MCF 10A (cell line): ENCODE data around the gene RRAD. TPM values are rescaled to one million over a fixed set of nuclear protein-coding genes. Genes with fewer than 3 reads are reported as not detected.

Source experiments
- total RNA-seq: library from RNA; stranded (reverse); gene quantifications from 2 replicates; pipeline ENCODE4 v1.2.3, GENCODE V29; 2022

The RRAD gene
- total RNA-seq, 1 experiment from 2014 or later, result not detected

Other genes starting within 250 kb of the RRAD start
- gene CMTM4, start 228.8 kb downstream of the RRAD start, total RNA-seq, result 27.2 and 36.7 TPM in 2 replicates
- 97.7 and 106 TPM in 2 replicates for gene DYNC1LI2, start 173.9 kb downstream of the RRAD start, total RNA-seq
- gene TERB1, start 124.0 kb downstream of the RRAD start, total RNA-seq, result 0.26 and 0.69 TPM in 2 replicates
- 65.5 and 65.7 TPM in 2 replicates for gene NAE1, start 94.6 kb downstream of the RRAD start, total RNA-seq
- gene CA7, start 81.1 kb downstream of the RRAD start, total RNA-seq, result not detected in 2 replicates
- 21.5 and 22.8 TPM in 2 replicates for gene PDP2, start 45.0 kb downstream of the RRAD start, total RNA-seq
- gene CDH16, start 6.7 kb downstream of the RRAD start, total RNA-seq, result 0.25 TPM in 1 of 2 replicates, not detected in the other
- 133 and 159 TPM in 2 replicates for gene CIAO2B, start 8.9 kb upstream of the RRAD start, total RNA-seq
- gene CES2, start 10.0 kb upstream of the RRAD start, total RNA-seq, result 65.7 and 68.7 TPM in 2 replicates
- gene CES3, start 35.7 kb upstream of the RRAD start, total RNA-seq, result 0.52 and 0.65 TPM in 2 replicates
- 5.1 and 6.6 TPM in 2 replicates for gene CES4A, start 63.1 kb upstream of the RRAD start, total RNA-seq
- 87.1 and 105 TPM in 2 replicates for gene CBFB, start 103.6 kb upstream of the RRAD start, total RNA-seq
- 13.8 and 14.5 TPM in 2 replicates for gene PHAF1, start 184.4 kb upstream of the RRAD start, total RNA-seq
- 0.84 and 1.9 TPM in 2 replicates for gene B3GNT9, start 225.5 kb upstream of the RRAD start, total RNA-seq
- 12.9 and 13.3 TPM in 2 replicates for gene TRADD, start 234.4 kb upstream of the RRAD start, total RNA-seq
- gene FBXL8, start 234.4 kb upstream of the RRAD start, total RNA-seq, result 15.9 and 17.2 TPM in 2 replicates
- 34.3 and 34.8 TPM in 2 replicates for gene HSF4, start 239.2 kb upstream of the RRAD start, total RNA-seq
- 49.8 and 65.7 TPM in 2 replicates for gene NOL3, start 245.0 kb upstream of the RRAD start, total RNA-seq